ENCODE data around the gene KCTD1.

- TF ChIP-seq EP300 (IDR thresholded peaks at IDR 0.05; ENCODE audit: borderline replicate concordance in 1 of 2, low read depth in 1 of 2, low read length in 1 of 2): no peak
- peak; percentile 61 for TF ChIP-seq CTCF (IDR thresholded peaks at IDR 0.05)
- no peak for TF ChIP-seq MAX (IDR thresholded peaks at IDR 0.05; ENCODE audit: low read depth)
- no peak for TF ChIP-seq MXI1 (IDR thresholded peaks at IDR 0.05; ENCODE audit: low read depth, low read length)
- TF ChIP-seq PBX3 (IDR thresholded peaks at IDR 0.05): no peak
- TF ChIP-seq, protein P1, sequence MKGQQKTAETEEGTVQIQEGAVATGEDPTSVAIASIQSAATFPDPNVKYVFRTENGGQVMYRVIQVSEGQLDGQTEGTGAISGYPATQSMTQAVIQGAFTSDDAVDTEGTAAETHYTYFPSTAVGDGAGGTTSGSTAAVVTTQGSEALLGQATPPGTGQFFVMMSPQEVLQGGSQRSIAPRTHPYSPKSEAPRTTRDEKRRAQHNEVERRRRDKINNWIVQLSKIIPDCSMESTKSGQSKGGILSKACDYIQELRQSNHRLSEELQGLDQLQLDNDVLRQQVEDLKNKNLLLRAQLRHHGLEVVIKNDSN (IDR thresholded peaks at IDR 0.05; ENCODE audit: borderline replicate concordance, low read depth): no peak
- no peak for TF ChIP-seq CHD2 (IDR thresholded peaks at IDR 0.05; ENCODE audit: low read length, partially characterized antibody)
- no peak for TF ChIP-seq YY1 (IDR thresholded peaks at IDR 0.05; ENCODE audit: low read depth)
- TF ChIP-seq TAF1 (IDR thresholded peaks at IDR 0.05; ENCODE audit: borderline replicate concordance, low read depth, low read length): no peak
- TF ChIP-seq NRF1 (IDR thresholded peaks at IDR 0.05; ENCODE audit: low read depth, low read length): no peak
- no peak for TF ChIP-seq ELF1 (IDR thresholded peaks at IDR 0.05)
- no peak for TF ChIP-seq JUND (IDR thresholded peaks at IDR 0.05)
These were observed 79.4 kb downstream of the KCTD1 start for GRCh38 chr18:26468931-26469340.
